Fibroblast of skin of left biceps (primary cell): ENCODE data around the gene PRSS21.

Experiments used
- DNase-seq, 2 experiments: peaks; one replicate each; pipeline ENCODE4 v3.0.0-alpha.2; 2013; ENCODE audit warnings: low read depth in 2 of 2

PRSS21 gene

GRCh38 chr16:2816751-2817339 is at the start of gene PRSS21:
TSS of gene PRSS21 (plus strand) at chr16:2817237. CDS start at chr16:2817269, 32 bp downstream.
- DNase-seq = no peak

GRCh38 chr16:2767891-2768290 is 49.1 kb upstream of the PRSS21 start:
- DNase-seq = no peak

- no peak for DNase-seq
These were observed 48.5 kb upstream of the PRSS21 start for GRCh38 chr16:2768403-2769089.

- no peak for DNase-seq
These were observed 47.9 kb upstream of the PRSS21 start for GRCh38 chr16:2769100-2769529.

- DNase-seq = no peak
These were observed 47.4 kb upstream of the PRSS21 start for GRCh38 chr16:2769675-2770056.

GRCh38 chr16:2770057-2770951 is 46.7 kb upstream of the PRSS21 start:
- no peak for DNase-seq

- no peak for DNase-seq
These were observed 45.3 kb upstream of the PRSS21 start for GRCh38 chr16:2771496-2772402.

- no peak for DNase-seq
These were observed 43.7 kb upstream of the PRSS21 start for GRCh38 chr16:2773188-2773968.

- DNase-seq = no peak
These were observed 42.7 kb upstream of the PRSS21 start for GRCh38 chr16:2774161-2774891.

- DNase-seq = no peak
These were observed 41.8 kb upstream of the PRSS21 start for GRCh38 chr16:2775131-2775716.

- no peak for DNase-seq
These were observed 41.1 kb upstream of the PRSS21 start for GRCh38 chr16:2775765-2776499.

GRCh38 chr16:2776500-2777139 is 40.4 kb upstream of the PRSS21 start:
- no peak for DNase-seq

GRCh38 chr16:2777231-2777902 is 39.7 kb upstream of the PRSS21 start, which contains the start of gene ELOB:
TSS of gene ELOB (minus strand) at chr16:2777280. CDS start at chr16:2777239, 41 bp downstream.
- DNase-seq = peak; percentile 47 to 59

- DNase-seq = no peak
These were observed 39.0 kb upstream of the PRSS21 start for GRCh38 chr16:2777903-2778629.

GRCh38 chr16:2778630-2778958 is 38.4 kb upstream of the PRSS21 start:
- DNase-seq = no peak

- no peak for DNase-seq
These were observed 37.7 kb upstream of the PRSS21 start for GRCh38 chr16:2779151-2779920.
